Liver (tissue), 9 donors: ENCODE results near the gene FZR1. TPM values are rescaled to one million over a fixed set of nuclear protein-coding genes. Genes with fewer than 3 reads are reported as not detected.
A peak's percentile ranks its signal among the peaks of the same experiment; 100 is the strongest.
"Not testable (repeated sequence)": the region's sequence is repeated elsewhere in the genome, so short reads cannot be mapped to it uniquely, and the experiment has no call there.

Source experiments
- DNase-seq: peaks from one replicate; pipeline ENCODE4 v3.0.0-alpha.2; 2017; ENCODE audit warnings: low spot score
- H3K27ac ChIP-seq, 2 donors: one replicate each; pipeline ENCODE4 v1.7.0; 2013; ENCODE audit warnings: inconsistent platforms in 2 of 2, low read length in 2 of 2, control low read depth in 1 of 2, low read depth in 1 of 2, mild to moderate bottlenecking in 1 of 2
- H3K27me3 ChIP-seq, 4 donors: one replicate each; pipeline versions ENCODE4 v1.6.1 to v1.7.0; 2013; ENCODE audit warnings: low read length in 3 of 4, inconsistent platforms in 1 of 4, mild to moderate bottlenecking in 1 of 4, moderate library complexity in 1 of 4; ENCODE audit not compliant: control insufficient read depth in 4 of 4, insufficient read depth in 4 of 4
- H3K36me3 ChIP-seq, 4 donors: one replicate each; pipeline versions ENCODE4 v1.6.1 to v1.7.0; 2013; ENCODE audit warnings: low read length in 3 of 4, mild to moderate bottlenecking in 3 of 4, low read depth in 1 of 4, moderate library complexity in 1 of 4; ENCODE audit not compliant: control insufficient read depth in 4 of 4, insufficient read depth in 3 of 4
- H3K4me1 ChIP-seq, 4 donors: one replicate each; pipeline versions ENCODE4 v1.6.1 to v1.7.0; 2013; ENCODE audit warnings: low read length in 3 of 4, mild to moderate bottlenecking in 3 of 4, moderate library complexity in 1 of 4; ENCODE audit not compliant: control insufficient read depth in 4 of 4, insufficient read depth in 4 of 4
- H3K4me3 ChIP-seq, 3 donors: one replicate each; pipeline versions ENCODE4 v1.6.1 to v1.7.0; 2013; ENCODE audit warnings: low read length in 3 of 3, control low read depth in 1 of 3, low read depth in 1 of 3, mild to moderate bottlenecking in 1 of 3
- H3K9ac ChIP-seq, 2 donors: one replicate each; pipeline ENCODE4 v1.7.0; 2013; ENCODE audit warnings: low read length in 2 of 2, mild to moderate bottlenecking in 2 of 2, moderate library complexity in 2 of 2, control low read depth in 1 of 2, low read depth in 1 of 2
- H3K9me3 ChIP-seq, 4 donors: one replicate each; pipeline versions ENCODE4 v1.6.1 to v1.7.0; 2013; ENCODE audit warnings: low read length in 3 of 4; ENCODE audit not compliant: control insufficient read depth in 4 of 4
- EGR1 ChIP-seq, 2 donors: IDR thresholded peaks; 2 replicates each; pipeline ENCODE4 v1.6.1; 2016 to 2018; ENCODE audit warnings: antibody characterized with exemption in 2 of 2, low read depth in 2 of 2
- FOXA1 ChIP-seq: IDR thresholded peaks from 2 replicates; pipeline ENCODE4 v1.6.1; 2016; ENCODE audit warnings: antibody characterized with exemption
- FOXA2 ChIP-seq: IDR thresholded peaks from 2 replicates; pipeline ENCODE4 v1.6.1; 2016; ENCODE audit warnings: antibody characterized with exemption
- HNF4A ChIP-seq, 2 donors: conservative IDR thresholded peaks; 2 replicates each; pipeline ENCODE4 v1.6.1; 2016; ENCODE audit warnings: antibody characterized with exemption in 2 of 2, mild to moderate bottlenecking in 2 of 2
- HNF4G ChIP-seq: IDR thresholded peaks from 2 replicates; pipeline ENCODE4 v1.6.1; 2016; ENCODE audit warnings: antibody characterized with exemption
- JUND ChIP-seq, 2 donors: IDR thresholded peaks; 2 replicates each; pipeline ENCODE4 v1.6.1; 2016; ENCODE audit warnings: antibody characterized with exemption in 2 of 2
- MAX ChIP-seq: IDR thresholded peaks from 2 replicates; pipeline ENCODE4 v1.6.1; 2016; ENCODE audit warnings: antibody characterized with exemption
- NR2F2 ChIP-seq: IDR thresholded peaks from 2 replicates; pipeline ENCODE4 v1.6.1; 2016; ENCODE audit warnings: antibody characterized with exemption
- REST ChIP-seq: IDR thresholded peaks from 2 replicates; pipeline ENCODE4 v1.6.1; 2016; ENCODE audit warnings: antibody characterized with exemption, mild to moderate bottlenecking
- RXRA ChIP-seq, 2 donors: IDR thresholded peaks; 2 replicates each; pipeline ENCODE4 v1.6.1; 2017 to 2018; ENCODE audit warnings: antibody characterized with exemption in 2 of 2, mild to moderate bottlenecking in 1 of 2
- SP1 ChIP-seq: IDR thresholded peaks from 2 replicates; pipeline ENCODE4 v1.6.1; 2018; ENCODE audit warnings: antibody characterized with exemption, mild to moderate bottlenecking
- TAF1 ChIP-seq: conservative IDR thresholded peaks from 2 replicates; pipeline ENCODE4 v1.6.1; 2016; ENCODE audit warnings: antibody characterized with exemption, mild to moderate bottlenecking
- YY1 ChIP-seq: IDR thresholded peaks from 2 replicates; pipeline ENCODE4 v1.6.1; 2016; ENCODE audit warnings: antibody characterized with exemption, mild to moderate bottlenecking
- WGBS: extraction: QIAGEN DNeasy Blood & Tissue Kit; methylation state at CpG from one replicate; pipeline ENCODE4 v1.1.7; 2013; 5-methylcytosine and 5-hydroxymethylcytosine counted together
- polyA plus RNA-seq, 2 donors: library from polyadenylated mRNA; stranded (reverse) in 1 of 2; unstranded in 1 of 2; fragments of 200-250 nt in 1 of 2; fragments of >200 nt in 1 of 2; fragmentation: Nextera tagmentation in 1 of 2; extraction: Ambion mirVana in 1 of 2; gene quantifications; one replicate each; pipeline versions ENCODE4 v1.2.1 to v1.2.3, GENCODE V29; 2013 to 2015
- total RNA-seq, 2 donors: library from RNA; depleted of rRNA; stranded (reverse); fragments of >200 nt; gene quantifications; one replicate each; pipeline ENCODE4 v1.2.3, GENCODE V29; 2014
- TF ChIP-seq, protein P1 (sequence below): fragments of 150-350 bp; IDR thresholded peaks from 2 replicates; pipeline ENCODE4 v1.5.1; 2017; ENCODE audit warnings: improper control_type of control experiment, low read depth, low read length; ENCODE audit not compliant: missing input control
- TF ChIP-seq, protein P2 (sequence below): IDR thresholded peaks from 2 replicates; pipeline ENCODE4 v1.6.1; 2016; ENCODE audit warnings: antibody characterized with exemption
- donor health status: healthy.
- donor health status: healthy.
- donor health status: healthy.
- donor health status: healthy.
- donor health status: healthy.

FZR1 gene
- total and polyA plus RNA-seq, 4 donors: 17.0 to 27.3 (median 20.3) TPM

GRCh38 chr19:3578390-3578789 is 72.3 kb downstream of the FZR1 start:
- H3K9me3 ChIP-seq: no peaks in the 10 kb centered on the region
- DNase-seq: no peak
- no peak overlapping the region for H3K9ac ChIP-seq
- no peak overlapping the region for H3K27ac ChIP-seq
- 87% methylated on average over 17 of the region's 17 CpGs for WGBS
- no peak overlapping the region for H3K4me3 ChIP-seq
- no peak for TF ChIP-seq REST
- TF ChIP-seq SP1: no peak
- no peak for TF ChIP-seq FOXA2
- TF ChIP-seq, protein P1, sequence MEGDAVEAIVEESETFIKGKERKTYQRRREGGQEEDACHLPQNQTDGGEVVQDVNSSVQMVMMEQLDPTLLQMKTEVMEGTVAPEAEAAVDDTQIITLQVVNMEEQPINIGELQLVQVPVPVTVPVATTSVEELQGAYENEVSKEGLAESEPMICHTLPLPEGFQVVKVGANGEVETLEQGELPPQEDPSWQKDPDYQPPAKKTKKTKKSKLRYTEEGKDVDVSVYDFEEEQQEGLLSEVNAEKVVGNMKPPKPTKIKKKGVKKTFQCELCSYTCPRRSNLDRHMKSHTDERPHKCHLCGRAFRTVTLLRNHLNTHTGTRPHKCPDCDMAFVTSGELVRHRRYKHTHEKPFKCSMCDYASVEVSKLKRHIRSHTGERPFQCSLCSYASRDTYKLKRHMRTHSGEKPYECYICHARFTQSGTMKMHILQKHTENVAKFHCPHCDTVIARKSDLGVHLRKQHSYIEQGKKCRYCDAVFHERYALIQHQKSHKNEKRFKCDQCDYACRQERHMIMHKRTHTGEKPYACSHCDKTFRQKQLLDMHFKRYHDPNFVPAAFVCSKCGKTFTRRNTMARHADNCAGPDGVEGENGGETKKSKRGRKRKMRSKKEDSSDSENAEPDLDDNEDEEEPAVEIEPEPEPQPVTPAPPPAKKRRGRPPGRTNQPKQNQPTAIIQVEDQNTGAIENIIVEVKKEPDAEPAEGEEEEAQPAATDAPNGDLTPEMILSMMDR: no peak
- no peak for TF ChIP-seq YY1
- TF ChIP-seq HNF4A (conservative IDR thresholded peaks at IDR 0.05): no peak
- TF ChIP-seq RXRA (IDR thresholded peaks at IDR 0.05): no peak
- no peak for TF ChIP-seq HNF4G
- no peak for TF ChIP-seq FOXA1
- no peak for TF ChIP-seq MAX
- no peak for TF ChIP-seq NR2F2
- no peak for TF ChIP-seq TAF1
- no peak for TF ChIP-seq EGR1 (IDR thresholded peaks at IDR 0.05; ENCODE audit: low read depth in 2 of 2)
- H3K4me1 ChIP-seq: peaks cover 0 to 5% (median 2%) of the 10 kb centered on the region in 4 donors
- peaks cover 0 to 2% (median 0%) of the 10 kb centered on the region in 4 donors for H3K36me3 ChIP-seq
- no peaks in the 10 kb centered on the region for H3K27me3 ChIP-seq

DNA sequence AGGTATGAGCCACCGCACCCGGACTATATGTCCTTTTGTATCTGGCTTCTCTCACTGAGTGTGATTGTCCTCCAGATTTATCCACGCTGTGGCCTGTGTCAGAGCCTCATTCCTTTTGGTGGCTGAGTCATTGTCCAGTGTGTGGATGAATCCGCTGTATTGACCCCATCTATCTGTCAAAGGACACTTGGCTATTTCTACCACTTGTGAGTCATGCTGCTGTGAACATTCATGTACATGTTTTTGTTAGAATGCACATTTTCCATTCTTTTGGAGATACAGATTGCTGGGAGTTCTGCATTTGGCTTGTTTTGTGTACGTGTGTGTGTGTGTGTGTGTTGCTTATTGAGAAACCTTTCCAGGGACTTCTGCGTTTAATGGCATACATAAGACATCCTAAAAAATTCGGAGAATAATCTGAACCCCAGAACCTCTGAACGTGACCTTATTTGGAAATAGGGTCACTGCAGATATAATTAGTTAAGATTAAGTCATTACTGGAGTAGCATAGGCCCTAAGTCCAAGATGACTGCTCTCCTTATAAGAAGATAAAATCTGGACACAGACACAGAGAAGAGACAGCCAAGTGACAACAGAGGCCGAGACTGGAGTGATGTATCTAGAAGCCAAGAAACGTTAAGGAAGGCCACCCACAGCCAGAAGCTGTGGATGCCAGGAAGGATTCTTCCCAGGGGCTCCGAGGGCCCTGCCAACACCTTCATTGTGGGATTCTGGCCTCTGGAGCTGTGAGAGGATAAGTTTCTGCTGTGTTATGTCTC is 74.2 kb downstream of the FZR1 start:
- no peak overlapping the region for H3K4me3 ChIP-seq
- H3K27ac ChIP-seq: peak overlapping the region; percentile 33 to 50
- H3K9ac ChIP-seq: no peak overlapping the region
- peaks cover 0 to under 1% (median 0%) of the 10 kb centered on the region in 4 donors for H3K36me3 ChIP-seq
- TF ChIP-seq RXRA (IDR thresholded peaks at IDR 0.05) (peak; percentile 24 to 71), HNF4A (conservative IDR thresholded peaks at IDR 0.05) (no peak), JUND (IDR thresholded peaks at IDR 0.05) (peak; percentile 86), NR2F2 (peak; percentile 61), SP1 (peak; percentile 21), TAF1 (no peak)
- TF ChIP-seq, protein P2, sequence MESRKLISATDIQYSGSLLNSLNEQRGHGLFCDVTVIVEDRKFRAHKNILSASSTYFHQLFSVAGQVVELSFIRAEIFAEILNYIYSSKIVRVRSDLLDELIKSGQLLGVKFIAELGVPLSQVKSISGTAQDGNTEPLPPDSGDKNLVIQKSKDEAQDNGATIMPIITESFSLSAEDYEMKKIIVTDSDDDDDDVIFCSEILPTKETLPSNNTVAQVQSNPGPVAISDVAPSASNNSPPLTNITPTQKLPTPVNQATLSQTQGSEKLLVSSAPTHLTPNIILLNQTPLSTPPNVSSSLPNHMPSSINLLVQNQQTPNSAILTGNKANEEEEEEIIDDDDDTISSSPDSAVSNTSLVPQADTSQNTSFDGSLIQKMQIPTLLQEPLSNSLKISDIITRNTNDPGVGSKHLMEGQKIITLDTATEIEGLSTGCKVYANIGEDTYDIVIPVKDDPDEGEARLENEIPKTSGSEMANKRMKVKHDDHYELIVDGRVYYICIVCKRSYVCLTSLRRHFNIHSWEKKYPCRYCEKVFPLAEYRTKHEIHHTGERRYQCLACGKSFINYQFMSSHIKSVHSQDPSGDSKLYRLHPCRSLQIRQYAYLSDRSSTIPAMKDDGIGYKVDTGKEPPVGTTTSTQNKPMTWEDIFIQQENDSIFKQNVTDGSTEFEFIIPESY: no peak
- H3K27me3 ChIP-seq: no peaks in the 10 kb centered on the region
- 69% methylated on average over 11 of the region's 11 CpGs for WGBS
- DNase-seq: no peak
- H3K4me1 ChIP-seq: no peaks in the 10 kb centered on the region
- H3K9me3 ChIP-seq: no peaks in the 10 kb centered on the region

GRCh38 chr19:3581792-3582191 is 75.7 kb downstream of the FZR1 start:
- not testable (repeated sequence) for H3K36me3 ChIP-seq, H3K27ac ChIP-seq, H3K9ac ChIP-seq, H3K4me1 ChIP-seq, H3K9me3 ChIP-seq, H3K4me3 ChIP-seq, H3K27me3 ChIP-seq, DNase-seq
- 85% methylated on average over 4 of the region's 4 CpGs for WGBS

GRCh38 chr19:3584036-3584802 is 78.1 kb downstream of the FZR1 start:
- not testable (repeated sequence) for H3K27me3 ChIP-seq, H3K36me3 ChIP-seq, H3K4me3 ChIP-seq, DNase-seq, H3K9me3 ChIP-seq, H3K4me1 ChIP-seq, H3K9ac ChIP-seq, H3K27ac ChIP-seq
- 84% methylated on average over 15 of the region's 15 CpGs for WGBS
